ENCODE results near the gene NUDT13. TPM values are rescaled to one million over a fixed set of nuclear protein-coding genes. Genes with fewer than 3 reads are reported as not detected.
"Not testable (repeated sequence)": the region's sequence is repeated elsewhere in the genome, so short reads cannot be mapped to it uniquely, and the experiment has no call there.

NUDT13 gene
- total and polyA plus RNA-seq, 8 donors = 1.4 to 7.9 (median 7.6) TPM

DNA sequence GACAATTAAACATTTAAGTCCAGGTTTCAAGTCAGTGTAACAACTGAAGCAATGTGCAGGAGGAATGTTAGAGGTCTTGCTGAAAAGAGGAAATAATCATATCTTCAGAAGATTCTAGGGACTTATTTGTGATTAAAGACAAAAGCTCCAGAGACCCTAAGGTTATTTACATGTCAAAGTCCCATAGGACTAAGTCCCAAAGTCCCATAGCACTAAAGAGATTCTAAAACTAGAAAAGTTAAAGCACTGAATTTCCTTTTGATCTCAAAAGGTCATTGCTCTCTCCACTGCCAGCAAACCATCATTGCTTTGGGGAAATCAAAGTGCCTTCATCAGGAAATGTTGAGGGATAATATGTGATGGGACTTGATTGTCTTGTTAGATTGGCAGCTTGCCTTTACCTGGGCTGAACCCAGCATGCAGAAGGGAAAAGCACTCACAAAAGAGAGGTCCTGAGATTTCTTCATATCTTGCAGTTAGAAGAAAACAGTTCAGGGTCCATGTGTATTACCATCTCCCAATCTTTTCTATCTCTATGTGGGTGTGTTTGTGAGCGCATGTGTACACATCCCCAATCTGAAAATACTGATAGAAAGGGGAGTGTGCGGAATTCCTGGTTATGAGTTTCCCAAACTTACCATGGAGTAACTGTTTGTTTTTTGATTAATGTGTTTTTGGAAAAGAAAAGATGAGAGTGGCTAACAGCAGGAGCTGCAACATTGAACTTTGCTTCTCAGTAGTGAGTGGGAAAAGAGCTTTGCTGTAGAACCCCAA, 21.8 kb downstream of the NUDT13 start:
- Histone ChIP-seq H3K4me1 (no peaks in the 10 kb centered on the region), H3K9me3 (no peaks in the 10 kb centered on the region), H3K4me3 (no peak overlapping the region), H3K27ac (no peak overlapping the region), H3K27me3 (no peaks in the 10 kb centered on the region), H3K36me3 (peaks cover 2 to 100% of the 10 kb centered on the region in 2 donors)
- TF ChIP-seq, protein P1, sequence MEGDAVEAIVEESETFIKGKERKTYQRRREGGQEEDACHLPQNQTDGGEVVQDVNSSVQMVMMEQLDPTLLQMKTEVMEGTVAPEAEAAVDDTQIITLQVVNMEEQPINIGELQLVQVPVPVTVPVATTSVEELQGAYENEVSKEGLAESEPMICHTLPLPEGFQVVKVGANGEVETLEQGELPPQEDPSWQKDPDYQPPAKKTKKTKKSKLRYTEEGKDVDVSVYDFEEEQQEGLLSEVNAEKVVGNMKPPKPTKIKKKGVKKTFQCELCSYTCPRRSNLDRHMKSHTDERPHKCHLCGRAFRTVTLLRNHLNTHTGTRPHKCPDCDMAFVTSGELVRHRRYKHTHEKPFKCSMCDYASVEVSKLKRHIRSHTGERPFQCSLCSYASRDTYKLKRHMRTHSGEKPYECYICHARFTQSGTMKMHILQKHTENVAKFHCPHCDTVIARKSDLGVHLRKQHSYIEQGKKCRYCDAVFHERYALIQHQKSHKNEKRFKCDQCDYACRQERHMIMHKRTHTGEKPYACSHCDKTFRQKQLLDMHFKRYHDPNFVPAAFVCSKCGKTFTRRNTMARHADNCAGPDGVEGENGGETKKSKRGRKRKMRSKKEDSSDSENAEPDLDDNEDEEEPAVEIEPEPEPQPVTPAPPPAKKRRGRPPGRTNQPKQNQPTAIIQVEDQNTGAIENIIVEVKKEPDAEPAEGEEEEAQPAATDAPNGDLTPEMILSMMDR (IDR thresholded peaks at IDR 0.05) = no peak
- ATAC-seq (no peak), DNase-seq (no peak)
- intact Hi-C loops (cut with DNase I) = no loop called here

DNA sequence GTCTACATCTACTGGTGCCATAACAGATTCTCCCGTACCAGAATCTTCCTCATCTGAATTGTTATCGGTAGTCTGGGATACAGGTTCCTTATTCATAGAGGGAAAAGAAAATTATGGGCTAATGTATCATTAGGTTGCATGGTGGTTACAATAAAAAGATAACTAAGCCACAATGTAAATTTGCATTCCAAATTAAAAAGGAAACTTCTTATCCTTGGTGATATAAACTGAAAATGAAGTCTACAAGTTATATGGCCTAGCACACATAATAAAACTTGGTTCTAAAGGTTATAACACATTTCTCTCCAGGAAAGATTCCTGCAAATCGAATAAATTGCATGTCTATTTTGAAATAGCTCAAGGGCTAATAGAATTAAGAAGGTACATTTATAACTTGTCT, 24.5 kb downstream of the NUDT13 start:
- Histone ChIP-seq H3K4me3 (no peak overlapping the region), H3K27ac (no peak overlapping the region), H3K36me3 (peaks cover 0 to 100% of the 10 kb centered on the region in 2 donors), H3K9me3 (no peaks in the 10 kb centered on the region), H3K27me3 (no peaks in the 10 kb centered on the region), H3K4me1 (no peaks in the 10 kb centered on the region)
- intact Hi-C loops (cut with DNase I) = no loop called here
- ATAC-seq (no peak), DNase-seq (no peak)
- TF ChIP-seq, protein P1 (IDR thresholded peaks at IDR 0.05) = no peak

DNA sequence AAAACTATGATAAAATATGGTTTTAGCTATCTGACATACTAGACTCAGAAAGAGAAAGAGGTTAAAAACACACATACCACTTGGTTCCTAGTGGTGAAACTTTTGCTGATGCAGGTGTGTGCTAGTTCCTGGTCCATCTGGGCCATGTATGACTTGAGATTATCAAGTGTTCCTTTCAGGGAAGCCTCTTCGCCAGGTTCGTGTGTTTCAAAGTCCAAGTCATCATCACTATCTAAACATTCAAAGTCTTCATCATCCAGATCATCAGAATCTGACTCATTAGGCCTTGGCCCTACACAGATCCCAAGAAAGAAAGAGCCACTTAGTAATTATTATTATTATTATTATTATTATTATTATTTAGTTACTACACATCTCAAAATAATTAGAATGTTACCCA, 26.4 kb downstream of the NUDT13 start:
- TF ChIP-seq, protein P1 (IDR thresholded peaks at IDR 0.05) = no peak
- intact Hi-C loops (cut with DNase I) = no loop called here

DNA sequence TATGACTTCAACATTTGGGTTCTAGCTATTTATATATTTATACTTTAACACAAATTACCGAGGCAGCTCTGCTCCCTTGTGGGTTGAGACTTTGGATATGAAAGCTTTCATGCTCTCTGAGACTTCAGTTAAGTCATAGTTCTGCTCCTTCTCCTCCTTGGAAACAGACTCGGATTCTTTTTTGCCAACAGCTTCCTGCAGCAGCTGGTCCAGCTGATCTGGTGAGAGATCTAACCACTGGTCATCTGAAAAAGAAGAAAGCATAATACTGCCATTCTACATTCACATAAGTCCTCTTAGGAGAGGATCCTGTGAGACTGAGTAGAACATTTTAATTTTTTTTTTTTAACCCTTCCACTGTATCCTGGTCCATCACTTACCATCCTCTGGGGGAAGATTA, 29.0 kb downstream of the NUDT13 start:
- H3K36me3 ChIP-seq = peaks cover 6 to 100% of the 10 kb centered on the region in 2 donors
- no peak overlapping the region for H3K4me3 ChIP-seq
- DNase-seq = no peak
- H3K9me3 ChIP-seq = no peaks in the 10 kb centered on the region
- intact Hi-C loops (cut with DNase I) = no loop called here
- no peak overlapping the region for H3K27ac ChIP-seq
- no peaks in the 10 kb centered on the region for H3K27me3 ChIP-seq
- TF ChIP-seq, protein P1 (IDR thresholded peaks at IDR 0.05) = no peak
- ATAC-seq = no peak
- no peaks in the 10 kb centered on the region for H3K4me1 ChIP-seq

More for the DNA sequence above, 26.4 kb downstream of the NUDT13 start:
- no peak overlapping the region for H3K4me3 ChIP-seq
- H3K4me1 ChIP-seq = no peaks in the 10 kb centered on the region
- no peaks in the 10 kb centered on the region for H3K9me3 ChIP-seq
- no peak overlapping the region for H3K27ac ChIP-seq
- no peaks in the 10 kb centered on the region for H3K27me3 ChIP-seq
- ATAC-seq (no peak), DNase-seq (no peak)
- peaks cover 6 to 100% of the 10 kb centered on the region in 2 donors for H3K36me3 ChIP-seq

DNA sequence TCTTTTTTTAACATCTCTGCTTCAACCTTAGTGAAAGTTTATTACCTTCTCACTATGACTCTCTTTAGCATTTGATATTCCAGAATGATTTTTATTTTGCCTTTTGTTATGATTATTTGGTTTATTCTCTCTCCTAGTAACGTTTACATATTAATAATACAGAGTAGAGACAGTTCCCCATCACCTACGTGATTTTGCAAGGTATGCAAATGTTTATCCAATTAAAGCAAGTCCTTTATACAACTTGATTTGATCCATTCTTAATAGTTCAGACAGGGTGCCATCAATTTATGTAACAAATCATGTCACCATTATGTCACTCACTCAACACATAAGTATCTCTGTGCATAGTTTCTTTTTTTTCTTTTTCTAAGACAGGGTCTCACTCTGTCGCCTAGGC, 31.3 kb downstream of the NUDT13 start:
- DNase-seq (no peak), ATAC-seq (no peak)
- Histone ChIP-seq H3K4me1 (no peaks in the 10 kb centered on the region), H3K27me3 (no peaks in the 10 kb centered on the region), H3K9me3 (no peaks in the 10 kb centered on the region), H3K27ac (no peak overlapping the region), H3K4me3 (no peak overlapping the region), H3K36me3 (peaks cover 6 to 100% of the 10 kb centered on the region in 2 donors)
- intact Hi-C loops (cut with DNase I) = no loop called here
- TF ChIP-seq, protein P1 (IDR thresholded peaks at IDR 0.05) = no peak

DNA sequence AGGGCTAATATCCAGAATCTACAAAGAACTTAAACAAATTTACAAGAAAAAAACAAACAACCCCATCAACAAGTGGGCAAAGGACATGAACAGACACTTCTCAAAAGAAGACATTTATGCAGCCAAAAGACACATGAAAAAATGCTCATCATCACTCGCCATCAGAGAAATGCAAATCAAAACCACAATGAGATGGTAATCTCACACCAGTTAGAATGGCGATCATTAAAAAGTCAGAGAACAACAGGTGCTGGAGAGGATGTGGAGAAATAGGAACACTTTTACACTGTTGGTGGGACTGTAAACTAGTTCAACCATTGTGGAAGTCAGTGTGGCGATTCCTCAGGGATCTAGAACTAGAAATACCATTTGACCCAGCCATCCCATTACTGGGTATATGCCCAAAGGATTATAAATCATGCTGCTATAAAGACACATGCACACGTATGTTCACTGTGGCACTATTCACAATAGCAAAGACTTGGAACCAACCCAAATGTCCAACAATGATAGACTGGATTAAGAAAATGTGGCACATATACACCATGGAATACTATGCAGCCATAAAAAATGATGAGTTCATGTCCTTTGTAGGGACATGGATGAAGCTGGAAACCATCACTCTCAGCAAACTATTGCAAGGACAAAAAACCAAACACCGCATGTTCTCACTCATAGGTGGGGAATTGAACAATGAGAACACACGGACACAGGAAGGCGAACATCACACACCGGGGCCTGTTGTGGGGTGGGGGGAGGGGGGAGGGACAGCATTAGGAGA, 40.6 kb downstream of the NUDT13 start:
- H3K27ac ChIP-seq; H3K4me1 ChIP-seq; ATAC-seq; H3K4me3 ChIP-seq; H3K9me3 ChIP-seq; intact Hi-C loops (cut with DNase I); DNase-seq; H3K27me3 ChIP-seq: not testable (repeated sequence)
- peaks cover 0 to 97% of the 10 kb centered on the region in 2 donors for H3K36me3 ChIP-seq

Data from left lung (tissue), 10 donors.